SK-N-MC (cell line): ENCODE results near the gene ANGPTL2.

ENCODE experiments used
- DNase-seq: peaks from one replicate; pipeline ENCODE4 v3.0.0-alpha.2; 2011; ENCODE audit warnings: low read depth, low spot score
- H3K27ac ChIP-seq: fragments of 200-600 bp; sonication (generic); 2 replicates; pipeline ENCODE4 v1.5.1; 2016; ENCODE audit warnings: mixed run types
- H3K36me3 ChIP-seq: fragments of 200-600 bp; sonication (generic); 2 replicates; pipeline ENCODE4 v1.6.1; 2017; ENCODE audit warnings: antibody characterized with exemption, low read length, mixed read lengths; ENCODE audit not compliant: insufficient read depth
- H3K4me3 ChIP-seq: fragments of 200-600 bp; sonication (generic); 2 replicates; pipeline ENCODE4 v1.5.1; 2016
- H3K9ac ChIP-seq: fragments of 200-600 bp; sonication (generic); 2 replicates; pipeline ENCODE4 v1.8.0; 2017; ENCODE audit warnings: mixed run types, mixed read lengths; ENCODE audit not compliant: insufficient read length
- H3K9me3 ChIP-seq: fragments of 200-600 bp; sonication (generic); 2 replicates; pipeline ENCODE4 v1.6.1; 2017; ENCODE audit warnings: low read depth, mild to moderate bottlenecking, antibody characterized with exemption, low read length, moderate library complexity, mixed read lengths
- EZH2 ChIP-seq: fragments of 200-600 bp; sonication (generic); IDR thresholded peaks from one replicate; pipeline ENCODE4 v1.6.1; 2017; ENCODE audit warnings: antibody characterized with exemption
- FOXP2 ChIP-seq: optimal IDR thresholded peaks from 2 replicates; pipeline ENCODE3; 2011; ENCODE audit warnings: mild to moderate bottlenecking, moderate library complexity; ENCODE audit not compliant: insufficient read depth; ENCODE audit errors: extremely low read length, control extremely low read depth
- POLR2AphosphoS5 ChIP-seq: IDR thresholded peaks from 2 replicates; pipeline ENCODE4 v1.6.1; 2012; ENCODE audit warnings: mild to moderate bottlenecking, low read depth, low read length, borderline replicate concordance

The ANGPTL2 gene

GRCh38 chr9:127059765-127060361 lies 62.6 kb downstream of the ANGPTL2 start:
- H3K27ac ChIP-seq: no peak overlapping the region
- H3K4me3 ChIP-seq: no peak overlapping the region
- no peaks in the 10 kb centered on the region for H3K9me3 ChIP-seq
- TF ChIP-seq POLR2AphosphoS5 (no peak), EZH2 (no peak), FOXP2 (no peak)
- no peak for DNase-seq
- H3K9ac ChIP-seq: no peak overlapping the region
- no peaks in the 10 kb centered on the region for H3K36me3 ChIP-seq

DNA sequence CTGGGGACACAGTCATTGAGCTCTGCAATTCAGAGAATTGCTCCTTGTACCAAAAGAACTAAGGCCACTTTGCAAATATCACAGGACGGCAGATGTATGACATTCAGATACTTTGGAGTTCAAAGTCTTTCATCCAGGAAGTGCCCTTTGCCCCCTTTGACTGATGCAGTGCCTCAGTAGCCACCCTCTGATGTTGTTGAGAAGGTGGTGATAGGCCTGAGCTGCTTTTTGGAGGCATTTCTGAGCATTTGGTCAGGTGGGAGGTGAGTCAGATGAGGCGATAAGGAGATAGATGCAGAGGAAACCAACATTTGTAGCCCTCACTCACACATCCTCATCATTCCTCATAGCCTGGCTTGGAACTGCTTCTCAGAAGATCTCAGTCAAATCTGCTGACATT lies 63.4 kb downstream of the ANGPTL2 start:
- H3K27ac ChIP-seq: no peak overlapping the region
- no peak for DNase-seq
- H3K36me3 ChIP-seq: no peaks in the 10 kb centered on the region
- TF ChIP-seq EZH2 (no peak), POLR2AphosphoS5 (no peak), FOXP2 (no peak)
- H3K9me3 ChIP-seq: no peaks in the 10 kb centered on the region
- H3K4me3 ChIP-seq: no peak overlapping the region
- H3K9ac ChIP-seq: no peak overlapping the region

GRCh38 chr9:127058645-127059021 lies 63.8 kb downstream of the ANGPTL2 start:
- Histone ChIP-seq H3K4me3 (no peak overlapping the region), H3K36me3 (no peaks in the 10 kb centered on the region), H3K9me3 (no peaks in the 10 kb centered on the region), H3K9ac (no peak overlapping the region), H3K27ac (no peak overlapping the region)
- no peak for DNase-seq
- TF ChIP-seq FOXP2 (no peak), POLR2AphosphoS5 (no peak), EZH2 (no peak)

GRCh38 chr9:127058011-127058644 lies 64.3 kb downstream of the ANGPTL2 start:
- Histone ChIP-seq H3K4me3 (no peak overlapping the region), H3K36me3 (no peaks in the 10 kb centered on the region), H3K27ac (no peak overlapping the region), H3K9ac (no peak overlapping the region), H3K9me3 (no peaks in the 10 kb centered on the region)
- no peak for DNase-seq
- no peak for TF ChIP-seq FOXP2
- no peak for TF ChIP-seq EZH2
- no peak for TF ChIP-seq POLR2AphosphoS5

GRCh38 chr9:127056446-127056845 lies 66.0 kb downstream of the ANGPTL2 start:
- Histone ChIP-seq H3K36me3 (no peaks in the 10 kb centered on the region), H3K9me3 (no peaks in the 10 kb centered on the region), H3K27ac (no peak overlapping the region), H3K4me3 (no peak overlapping the region), H3K9ac (no peak overlapping the region)
- no peak for DNase-seq
- TF ChIP-seq POLR2AphosphoS5: no peak
- TF ChIP-seq EZH2: no peak
- no peak for TF ChIP-seq FOXP2

- no peak overlapping the region for H3K4me3 ChIP-seq
- H3K9ac ChIP-seq: no peak overlapping the region
- no peak overlapping the region for H3K27ac ChIP-seq
- DNase-seq: no peak
- no peaks in the 10 kb centered on the region for H3K36me3 ChIP-seq
- TF ChIP-seq FOXP2 (no peak), EZH2 (no peak), POLR2AphosphoS5 (no peak)
- H3K9me3 ChIP-seq: no peaks in the 10 kb centered on the region
Observed at GRCh38 chr9:127055745-127056402, 66.6 kb downstream of the ANGPTL2 start.

- H3K9ac ChIP-seq: no peak overlapping the region
- H3K4me3 ChIP-seq: no peak overlapping the region
- no peak for TF ChIP-seq POLR2AphosphoS5
- TF ChIP-seq EZH2: no peak
- no peak for TF ChIP-seq FOXP2
- no peak overlapping the region for H3K27ac ChIP-seq
- H3K9me3 ChIP-seq: no peaks in the 10 kb centered on the region
- DNase-seq: no peak
- H3K36me3 ChIP-seq: no peaks in the 10 kb centered on the region
Observed at GRCh38 chr9:127053960-127054359, 68.5 kb downstream of the ANGPTL2 start.

DNA sequence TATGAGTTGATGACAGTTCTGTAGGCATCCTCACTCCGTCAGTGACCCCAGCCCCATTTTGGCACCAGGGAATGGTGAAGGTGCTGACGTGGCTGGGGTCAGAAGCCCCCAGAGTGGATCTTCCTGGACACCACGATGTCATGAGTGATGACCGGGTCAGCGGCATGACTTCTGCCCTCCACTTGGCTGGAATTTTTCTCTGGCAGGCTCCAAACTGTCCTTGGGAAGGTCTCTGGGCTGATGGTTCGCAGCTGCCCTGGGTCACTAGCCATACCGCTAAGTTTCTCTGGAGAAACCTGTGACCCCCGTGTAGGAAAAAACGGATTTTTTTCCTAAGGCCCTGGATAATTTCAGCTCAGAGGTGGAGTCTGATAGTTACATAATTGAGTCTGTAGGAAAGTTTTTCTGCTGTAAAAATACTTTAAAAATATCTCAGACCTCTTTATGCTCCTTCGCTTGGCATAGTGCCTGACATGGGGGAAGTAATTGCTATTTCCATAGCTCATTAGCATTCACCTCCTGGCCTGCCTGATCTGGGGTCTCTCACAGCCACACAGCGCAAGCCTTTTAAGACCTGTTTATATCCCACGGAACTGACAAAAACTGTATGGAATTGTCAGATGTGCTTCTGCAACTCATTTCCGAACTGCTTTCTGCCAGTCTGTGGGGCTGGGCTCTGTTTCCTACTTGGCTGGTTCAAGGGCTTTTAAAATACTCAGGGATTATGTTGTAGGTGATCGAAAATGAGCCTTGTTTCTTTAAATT lies 69.2 kb downstream of the ANGPTL2 start:
- H3K27ac ChIP-seq: no peak overlapping the region
- no peak overlapping the region for H3K4me3 ChIP-seq
- TF ChIP-seq FOXP2 (no peak), POLR2AphosphoS5 (no peak), EZH2 (no peak)
- no peak for DNase-seq
- no peaks in the 10 kb centered on the region for H3K36me3 ChIP-seq
- no peaks in the 10 kb centered on the region for H3K9me3 ChIP-seq
- no peak overlapping the region for H3K9ac ChIP-seq
